Non-pigmented ciliary epithelial cell (primary cell): ENCODE data around the gene PLA2G2A.

Source experiments
- DNase-seq: peaks from one replicate; pipeline ENCODE4 v3.0.0-alpha.2; 2010; ENCODE audit warnings: low read depth

Gene PLA2G2A

GRCh38 chr1:19926296-19927129 lies 52.9 kb downstream of the PLA2G2A start:
- no peak for DNase-seq
